Forelimb muscle (tissue), 1 donor: ENCODE results near the gene SMYD3. TPM values are rescaled to one million over a fixed set of nuclear protein-coding genes. Genes with fewer than 3 reads are reported as not detected.
"Not testable (repeated sequence)": the region's sequence is repeated elsewhere in the genome, so short reads cannot be mapped to it uniquely, and the experiment has no call there.

Source experiments
- DNase-seq: peaks from one replicate; pipeline ENCODE4 v3.0.0-alpha.2; 2013; ENCODE audit warnings: low read depth
- polyA plus RNA-seq: library from polyadenylated mRNA; unstranded; fragments of 120-200 nt; gene quantifications from one replicate; pipeline ENCODE4 v1.2.1, GENCODE V29; 2013; ENCODE audit not compliant: insufficient read length

SMYD3 gene
- polyA plus RNA-seq, 1 donor, result 7.9 TPM

DNA sequence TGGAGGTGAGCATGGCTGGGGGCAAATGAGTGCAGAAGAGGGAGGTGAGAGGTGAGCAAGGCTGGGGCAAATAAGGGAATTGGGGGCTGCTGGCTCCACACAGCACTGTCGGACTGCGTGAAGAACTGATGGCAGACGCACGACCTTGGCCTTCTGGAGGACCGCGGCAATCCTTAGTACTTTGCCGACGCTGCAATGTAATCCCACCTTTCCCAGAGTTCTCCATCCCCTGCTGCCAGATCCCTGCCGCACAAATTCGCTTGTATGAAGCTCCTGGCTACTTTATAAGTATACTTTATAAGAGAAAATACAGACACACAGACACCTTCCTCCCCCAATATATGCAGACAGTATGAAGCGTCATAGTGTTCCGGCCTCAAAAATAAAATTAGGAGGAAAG lies 472.4 kb downstream of the SMYD3 start:
- DNase-seq, result no peak

- DNase-seq, result no peak
Measured at GRCh38 chr1:246032984-246033383, 474.1 kb downstream of the SMYD3 start.

DNA sequence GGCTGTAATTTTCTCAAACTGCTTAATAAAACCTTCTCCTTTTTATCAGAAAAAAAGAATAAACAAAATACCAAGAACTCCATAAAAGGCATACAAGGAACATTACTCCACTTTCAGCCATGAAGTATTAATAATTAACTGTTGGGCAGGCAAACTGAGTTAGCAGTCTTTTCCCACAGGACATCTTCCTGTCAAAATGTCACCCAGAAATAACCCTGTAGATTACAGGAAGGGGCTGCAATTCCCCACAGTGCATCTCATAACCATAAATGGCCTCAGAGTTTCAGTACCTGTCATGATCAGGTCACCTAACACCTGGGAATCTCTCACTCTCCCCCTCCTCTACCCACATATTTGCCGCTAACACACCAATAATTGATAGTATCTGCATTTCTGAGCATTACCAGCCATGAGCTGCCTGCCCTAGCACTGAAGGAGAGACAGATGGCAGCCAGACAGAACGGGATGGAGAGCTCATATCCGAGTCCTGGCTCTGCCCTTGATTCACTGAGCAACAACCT lies 475.0 kb downstream of the SMYD3 start:
- DNase-seq, result no peak

- no peak for DNase-seq
Measured at GRCh38 chr1:246029616-246030015, 477.5 kb downstream of the SMYD3 start.

- not testable (repeated sequence) for DNase-seq
Measured at GRCh38 chr1:246024118-246024517, 483.0 kb downstream of the SMYD3 start.

GRCh38 chr1:246020211-246020954 lies 486.7 kb downstream of the SMYD3 start:
- DNase-seq, result no peak

DNA sequence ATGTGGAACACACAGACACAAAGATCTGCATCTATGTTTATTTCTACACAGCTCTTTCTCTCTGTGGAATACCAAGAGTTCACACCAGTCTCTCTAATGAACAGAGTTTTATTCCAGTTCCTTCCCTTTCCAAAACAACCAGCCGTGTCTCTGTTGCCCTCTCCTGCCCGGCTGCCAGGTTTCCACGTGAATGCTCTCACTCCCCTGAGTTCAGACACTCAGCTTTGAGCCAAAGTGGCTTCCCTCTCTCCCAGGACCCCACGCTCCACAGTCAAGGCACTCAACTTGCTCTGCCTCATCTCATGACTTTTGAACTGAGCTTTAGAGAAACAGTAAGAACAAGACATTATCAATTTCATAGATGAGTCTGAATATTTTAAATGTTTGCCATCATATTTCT lies 488.9 kb downstream of the SMYD3 start:
- no peak for DNase-seq

DNA sequence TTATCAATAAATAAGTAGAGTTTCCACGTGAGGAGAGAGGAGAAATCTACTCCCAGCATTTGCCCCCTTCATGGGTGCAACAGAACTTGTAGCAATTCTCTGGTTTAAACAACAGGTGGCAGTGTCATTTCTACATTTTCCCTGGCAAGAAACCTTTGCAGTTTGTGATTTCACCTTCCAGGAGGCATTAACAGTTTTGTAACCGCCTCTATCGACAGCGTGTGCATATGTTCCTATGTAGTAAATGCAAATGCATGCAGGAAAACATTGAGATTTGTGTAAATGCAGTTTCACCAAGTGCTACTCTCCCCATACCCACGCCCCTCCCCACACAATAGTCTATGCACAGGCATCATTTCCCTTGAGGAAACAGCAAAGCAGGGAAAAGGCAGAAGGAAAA lies 494.7 kb downstream of the SMYD3 start:
- DNase-seq, result no peak

DNA sequence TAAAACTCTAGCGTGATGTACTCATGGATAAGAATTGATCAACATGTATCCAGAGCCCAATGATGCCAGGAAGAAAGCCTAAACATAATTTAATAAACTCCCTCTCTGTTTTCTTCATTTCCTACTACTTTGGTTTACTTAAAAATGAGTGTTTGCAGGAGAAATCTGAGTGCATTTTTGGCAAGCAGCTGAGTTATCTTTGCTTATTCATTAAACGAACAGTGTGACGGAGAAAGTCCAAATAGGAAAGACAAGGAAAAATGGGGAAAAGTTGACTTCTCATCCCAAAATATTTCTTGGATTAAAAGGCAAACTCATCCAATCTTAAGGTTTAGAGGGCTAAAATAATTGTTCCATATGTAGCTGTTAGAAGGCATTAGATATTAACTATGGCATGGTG lies 496.7 kb downstream of the SMYD3 start:
- DNase-seq, result no peak

DNA sequence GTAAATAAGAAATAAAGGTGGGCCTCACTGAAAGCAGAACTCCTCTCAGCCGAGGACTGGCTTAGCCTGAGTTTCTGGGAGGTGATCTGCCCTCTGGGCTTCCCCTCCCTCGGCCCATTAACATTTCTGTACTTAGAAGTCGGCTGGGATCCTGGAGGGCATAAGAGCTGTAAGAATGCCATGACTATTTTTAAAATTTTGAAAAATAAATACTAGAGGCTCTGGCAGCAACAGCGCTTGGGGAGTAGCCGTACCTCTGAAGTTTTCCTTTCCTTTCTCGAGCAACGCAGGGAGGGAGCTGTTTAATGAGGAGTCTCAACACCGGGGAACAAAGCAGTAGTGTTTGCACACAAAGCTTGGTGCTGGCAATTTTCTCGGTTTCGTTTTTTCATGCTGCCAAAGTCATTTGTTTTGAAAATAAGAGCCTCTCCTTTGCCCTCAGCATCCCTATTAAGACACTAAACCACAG lies 498.7 kb downstream of the SMYD3 start:
- no peak for DNase-seq

GRCh38 chr1:246005067-246005466 lies 502.0 kb downstream of the SMYD3 start:
- DNase-seq, result no peak

DNA sequence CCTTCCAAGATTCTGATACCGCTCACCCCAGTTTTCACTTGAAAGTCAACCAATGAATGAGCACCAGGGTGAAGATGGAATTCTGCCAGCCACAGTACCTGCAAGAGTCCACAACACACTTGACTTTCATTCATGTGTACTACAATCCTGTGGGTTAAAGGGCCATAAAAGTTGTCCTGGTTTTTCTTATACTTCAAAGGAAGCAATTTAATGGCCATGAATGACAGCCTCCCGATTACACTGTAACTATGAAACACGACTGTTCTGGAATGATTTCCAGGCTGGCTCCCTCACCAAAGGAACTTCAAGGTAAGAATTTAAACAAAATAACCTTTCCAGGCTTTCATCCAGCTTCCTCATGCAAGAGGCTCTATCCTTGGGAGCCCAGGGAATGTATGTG lies 502.8 kb downstream of the SMYD3 start:
- no peak for DNase-seq

- no peak for DNase-seq
Measured at GRCh38 chr1:246003442-246003730, 503.7 kb downstream of the SMYD3 start.

GRCh38 chr1:246002725-246003441 lies 504.2 kb downstream of the SMYD3 start:
- DNase-seq, result peak; percentile 59

GRCh38 chr1:246001837-246002230 lies 505.2 kb downstream of the SMYD3 start:
- no peak for DNase-seq

GRCh38 chr1:246001142-246001836 lies 505.8 kb downstream of the SMYD3 start:
- no peak for DNase-seq

DNA sequence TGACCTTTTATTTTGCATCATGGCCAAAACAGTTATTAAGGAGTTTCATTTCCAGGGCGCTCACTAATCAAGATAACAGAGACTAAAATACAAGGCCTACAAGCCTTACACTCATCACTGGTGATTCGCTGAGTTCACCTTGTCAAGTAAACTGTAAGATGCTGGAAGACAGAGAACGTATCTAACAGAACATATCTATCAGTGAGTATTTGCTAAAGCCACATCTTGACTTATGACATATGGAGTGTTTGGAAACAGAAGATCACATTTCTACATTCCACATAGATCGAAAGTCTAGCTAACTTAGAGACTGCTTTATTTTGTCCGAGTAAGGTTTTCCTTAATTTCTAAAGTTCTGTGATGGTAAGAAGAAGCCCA lies 506.5 kb downstream of the SMYD3 start:
- no peak for DNase-seq

DNA sequence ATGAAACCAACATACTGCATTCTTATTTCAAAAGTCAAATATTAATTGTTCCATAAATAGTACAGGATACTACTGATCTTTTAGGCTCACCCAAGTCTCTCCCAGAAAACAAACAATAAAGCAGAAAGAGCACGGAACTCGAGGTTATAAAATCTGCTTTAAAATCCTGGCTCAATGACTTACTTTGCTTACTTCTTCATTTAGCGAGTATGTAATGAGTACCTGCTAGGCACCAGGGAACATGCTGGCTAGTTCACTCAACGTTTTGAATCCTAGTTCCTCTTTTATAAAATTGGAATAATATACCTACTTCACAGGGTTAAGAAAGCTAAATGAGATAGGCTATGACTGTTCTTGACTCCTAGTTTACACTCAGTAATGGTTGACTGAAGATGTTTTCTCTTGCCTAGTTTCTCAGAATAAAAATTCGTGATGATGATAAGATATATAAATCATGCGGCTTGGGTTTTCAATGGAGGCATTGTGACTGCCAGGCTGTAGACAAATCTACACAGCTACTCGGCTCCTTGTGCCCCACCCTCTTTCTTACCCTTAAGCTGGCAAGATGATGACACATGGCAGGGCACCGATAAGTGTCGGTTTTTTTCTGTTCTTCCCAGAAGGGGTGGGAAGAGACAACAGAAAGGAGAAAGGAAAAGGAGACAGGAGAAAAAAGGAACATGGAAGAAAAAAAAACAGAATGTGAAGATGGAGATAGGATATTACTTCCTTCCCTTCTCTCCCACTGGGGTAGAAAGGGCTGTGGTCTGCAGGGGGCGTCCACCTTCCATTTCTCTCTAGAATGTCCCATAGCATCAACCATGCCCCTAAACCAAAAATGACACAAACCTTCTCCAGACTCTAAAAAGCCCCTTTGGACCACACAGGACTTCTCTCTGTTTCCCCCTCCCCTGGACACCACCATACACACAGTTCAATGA lies 507.1 kb downstream of the SMYD3 start:
- DNase-seq, result no peak

GRCh38 chr1:245997471-245998258 lies 509.4 kb downstream of the SMYD3 start:
- no peak for DNase-seq

DNA sequence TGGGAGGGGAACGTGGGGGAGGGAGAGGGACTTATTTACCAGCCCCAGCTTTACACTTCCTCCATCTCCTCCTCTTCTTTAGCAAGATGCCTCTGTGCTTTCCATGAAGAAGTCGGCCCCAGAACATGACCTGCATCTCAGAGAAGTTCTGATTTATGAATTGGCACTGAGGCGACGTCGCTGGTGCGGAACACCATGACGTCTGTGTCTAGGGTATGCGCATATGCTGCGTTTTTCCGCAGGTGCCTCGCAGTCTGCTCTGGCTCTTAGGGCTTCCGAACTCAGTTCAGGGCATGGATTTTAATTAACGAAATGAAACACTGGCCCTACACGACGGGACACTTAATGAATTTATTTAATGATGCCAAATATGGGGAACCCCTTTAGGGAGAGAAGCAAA lies 510.3 kb downstream of the SMYD3 start:
- DNase-seq, result no peak

GRCh38 chr1:245995474-245995873 lies 511.6 kb downstream of the SMYD3 start:
- no peak for DNase-seq
